ENCODE data around the gene CERKL.
A peak's percentile ranks its signal among the peaks of the same experiment; 100 is the strongest.

Gene CERKL

DNA sequence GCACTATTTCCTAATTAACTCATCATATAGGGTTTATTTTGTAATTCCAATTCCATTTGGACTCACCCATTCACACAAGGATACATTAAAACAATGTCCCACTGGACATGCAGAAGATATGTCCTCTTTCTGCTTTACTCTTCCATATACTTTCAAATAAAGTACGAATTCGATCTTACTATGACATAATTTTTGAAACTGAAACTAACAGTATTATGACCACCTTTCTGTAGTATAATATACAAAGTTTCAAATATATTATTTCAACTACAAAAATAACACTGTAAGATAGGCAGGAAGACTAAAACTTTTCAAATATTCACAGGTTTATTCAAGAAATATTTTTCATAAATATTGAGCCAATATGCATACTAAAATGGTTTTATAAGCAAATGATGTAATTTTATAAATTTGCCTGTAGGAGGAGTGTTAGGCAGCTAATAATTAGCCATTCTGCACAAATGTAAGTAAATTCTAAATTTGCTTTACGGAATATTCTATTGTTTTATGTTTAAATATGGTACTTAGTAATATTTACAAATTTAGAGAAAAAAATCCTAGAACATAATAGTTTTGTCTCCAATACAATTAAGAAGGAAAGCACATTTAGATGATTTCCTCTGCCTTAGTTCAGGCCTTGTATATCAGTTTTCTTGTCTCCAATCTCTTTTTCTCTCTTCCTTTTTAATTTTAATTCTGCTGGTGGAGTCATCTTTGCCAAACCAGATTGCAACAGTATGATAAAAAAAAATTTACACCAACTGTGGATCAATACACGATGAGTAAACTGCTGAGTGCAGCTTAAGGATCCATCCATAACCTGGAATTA lies 85.9 kb downstream of the CERKL start:
- TF ChIP-seq, protein P1, sequence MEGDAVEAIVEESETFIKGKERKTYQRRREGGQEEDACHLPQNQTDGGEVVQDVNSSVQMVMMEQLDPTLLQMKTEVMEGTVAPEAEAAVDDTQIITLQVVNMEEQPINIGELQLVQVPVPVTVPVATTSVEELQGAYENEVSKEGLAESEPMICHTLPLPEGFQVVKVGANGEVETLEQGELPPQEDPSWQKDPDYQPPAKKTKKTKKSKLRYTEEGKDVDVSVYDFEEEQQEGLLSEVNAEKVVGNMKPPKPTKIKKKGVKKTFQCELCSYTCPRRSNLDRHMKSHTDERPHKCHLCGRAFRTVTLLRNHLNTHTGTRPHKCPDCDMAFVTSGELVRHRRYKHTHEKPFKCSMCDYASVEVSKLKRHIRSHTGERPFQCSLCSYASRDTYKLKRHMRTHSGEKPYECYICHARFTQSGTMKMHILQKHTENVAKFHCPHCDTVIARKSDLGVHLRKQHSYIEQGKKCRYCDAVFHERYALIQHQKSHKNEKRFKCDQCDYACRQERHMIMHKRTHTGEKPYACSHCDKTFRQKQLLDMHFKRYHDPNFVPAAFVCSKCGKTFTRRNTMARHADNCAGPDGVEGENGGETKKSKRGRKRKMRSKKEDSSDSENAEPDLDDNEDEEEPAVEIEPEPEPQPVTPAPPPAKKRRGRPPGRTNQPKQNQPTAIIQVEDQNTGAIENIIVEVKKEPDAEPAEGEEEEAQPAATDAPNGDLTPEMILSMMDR (IDR thresholded peaks at IDR 0.05; ENCODE audit: low read length, missing control alignments), result peak; percentile 38
- DNase-seq (ENCODE audit: low read depth), result peak; percentile 21
- no peak overlapping the region for H3K4me3 ChIP-seq (replicated peaks; ENCODE audit: low read depth, low read length)

DNA sequence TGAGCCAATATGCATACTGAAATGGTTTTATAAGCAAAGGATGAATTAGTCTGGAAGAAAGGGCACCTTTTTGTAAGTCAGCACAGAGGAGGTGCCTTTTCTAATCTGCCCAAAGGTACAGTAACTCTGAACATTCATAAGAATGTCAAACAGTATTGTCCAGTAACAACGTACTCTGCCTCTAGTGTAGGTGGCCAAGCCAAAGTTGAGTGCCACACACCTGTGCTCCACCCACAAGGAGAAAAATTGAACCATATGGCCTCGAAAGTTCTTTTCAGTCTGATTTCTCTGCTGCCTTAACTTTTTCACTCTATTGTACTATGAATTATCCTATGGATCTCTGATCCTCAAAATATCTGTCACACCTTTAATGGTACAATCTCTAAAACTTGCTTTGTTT lies 86.8 kb downstream of the CERKL start:
- DNase-seq (ENCODE audit: low read depth), result no peak
- no peak overlapping the region for H3K4me3 ChIP-seq (replicated peaks; ENCODE audit: low read depth, low read length)
- TF ChIP-seq, protein P1 (IDR thresholded peaks at IDR 0.05; ENCODE audit: low read length, missing control alignments), result no peak

DNA sequence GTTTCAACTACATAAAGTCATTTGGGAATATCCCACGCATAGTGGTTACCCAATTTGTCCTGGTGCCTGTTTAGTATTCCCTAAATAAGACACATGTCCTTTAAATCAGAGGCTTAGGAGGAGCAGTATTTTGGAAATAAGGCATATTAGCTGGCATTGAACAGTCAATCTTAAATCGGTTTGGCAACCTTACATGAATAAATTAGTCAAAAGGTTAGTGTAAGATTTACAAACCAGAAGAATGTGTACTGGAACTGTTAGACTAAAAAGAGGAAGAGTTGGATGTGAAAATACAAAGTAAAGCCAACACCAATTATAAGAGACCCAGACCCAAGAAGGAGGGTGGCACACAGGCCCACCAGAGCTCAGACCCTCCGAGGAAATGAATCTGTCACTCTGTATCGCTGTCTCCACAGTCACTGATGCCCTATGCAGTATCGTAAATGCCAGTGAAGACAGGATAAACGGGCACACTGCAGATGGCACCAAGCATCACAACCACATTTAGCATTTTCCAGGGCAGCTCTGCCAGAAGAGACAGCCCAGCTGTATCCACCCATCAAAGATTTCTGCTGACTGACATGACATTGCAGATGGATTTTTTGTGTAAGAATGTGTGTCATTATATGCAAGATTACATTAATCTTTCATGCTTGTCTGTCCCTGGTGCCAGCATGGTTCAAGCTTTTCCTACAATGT lies 90.4 kb downstream of the CERKL start:
- TF ChIP-seq, protein P1 (IDR thresholded peaks at IDR 0.05; ENCODE audit: low read length, missing control alignments), result no peak
- DNase-seq (ENCODE audit: low read depth), result no peak
- H3K4me3 ChIP-seq (replicated peaks; ENCODE audit: low read depth, low read length), result no peak overlapping the region

DNA sequence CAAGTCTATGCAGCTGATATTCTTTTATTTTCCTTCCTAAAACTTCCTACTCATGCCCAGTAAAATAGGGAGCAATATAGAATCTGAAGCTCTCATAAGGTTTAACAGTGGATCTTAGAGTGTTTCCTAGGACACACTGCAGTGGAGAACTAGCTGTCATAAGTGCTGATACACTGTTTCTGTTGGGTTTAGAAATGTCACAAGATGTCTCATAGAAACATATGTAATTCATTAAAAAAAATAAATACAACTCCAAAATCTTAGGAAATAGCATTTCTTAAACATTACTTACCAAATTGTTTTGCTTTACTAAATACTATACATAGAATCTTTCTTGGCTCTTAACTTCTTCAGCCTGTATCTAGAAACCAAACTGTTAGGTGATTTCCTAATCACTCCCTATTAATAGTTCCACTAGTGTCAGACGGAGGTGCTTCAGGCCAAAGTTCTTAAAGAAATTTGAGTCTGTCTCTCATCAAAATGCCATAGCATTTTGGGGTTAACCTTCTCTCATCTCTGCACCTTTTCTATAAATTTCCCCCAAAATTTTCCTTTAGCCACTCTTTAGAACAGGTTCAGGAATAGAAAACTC lies 93.7 kb downstream of the CERKL start:
- TF ChIP-seq, protein P1 (IDR thresholded peaks at IDR 0.05; ENCODE audit: low read length, missing control alignments), result no peak
- DNase-seq (ENCODE audit: low read depth), result no peak
- H3K4me3 ChIP-seq (replicated peaks; ENCODE audit: low read depth, low read length), result no peak overlapping the region

DNA sequence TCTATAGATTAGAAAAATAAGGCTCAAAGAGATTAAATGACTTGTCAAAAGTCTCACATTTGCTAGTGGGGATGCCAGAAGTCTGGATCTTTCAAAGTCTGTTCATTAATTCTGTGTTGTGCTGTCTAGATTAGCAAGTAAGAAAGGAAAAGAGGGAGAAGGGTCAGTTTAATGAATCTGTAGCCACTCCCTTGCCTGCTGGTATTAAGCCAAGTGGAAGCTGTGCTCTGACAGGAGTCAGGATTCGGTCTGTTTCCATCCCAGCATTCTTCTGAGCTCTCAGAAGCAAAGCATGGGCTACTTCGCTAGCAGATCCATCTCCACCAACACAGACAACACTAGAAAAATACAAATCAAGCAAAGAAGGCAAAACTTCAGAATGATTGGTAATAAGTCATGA lies 98.5 kb downstream of the CERKL start:
- TF ChIP-seq, protein P1 (IDR thresholded peaks at IDR 0.05; ENCODE audit: low read length, missing control alignments), result no peak
- DNase-seq (ENCODE audit: low read depth), result no peak
- H3K4me3 ChIP-seq (replicated peaks; ENCODE audit: low read depth, low read length), result no peak overlapping the region

DNA sequence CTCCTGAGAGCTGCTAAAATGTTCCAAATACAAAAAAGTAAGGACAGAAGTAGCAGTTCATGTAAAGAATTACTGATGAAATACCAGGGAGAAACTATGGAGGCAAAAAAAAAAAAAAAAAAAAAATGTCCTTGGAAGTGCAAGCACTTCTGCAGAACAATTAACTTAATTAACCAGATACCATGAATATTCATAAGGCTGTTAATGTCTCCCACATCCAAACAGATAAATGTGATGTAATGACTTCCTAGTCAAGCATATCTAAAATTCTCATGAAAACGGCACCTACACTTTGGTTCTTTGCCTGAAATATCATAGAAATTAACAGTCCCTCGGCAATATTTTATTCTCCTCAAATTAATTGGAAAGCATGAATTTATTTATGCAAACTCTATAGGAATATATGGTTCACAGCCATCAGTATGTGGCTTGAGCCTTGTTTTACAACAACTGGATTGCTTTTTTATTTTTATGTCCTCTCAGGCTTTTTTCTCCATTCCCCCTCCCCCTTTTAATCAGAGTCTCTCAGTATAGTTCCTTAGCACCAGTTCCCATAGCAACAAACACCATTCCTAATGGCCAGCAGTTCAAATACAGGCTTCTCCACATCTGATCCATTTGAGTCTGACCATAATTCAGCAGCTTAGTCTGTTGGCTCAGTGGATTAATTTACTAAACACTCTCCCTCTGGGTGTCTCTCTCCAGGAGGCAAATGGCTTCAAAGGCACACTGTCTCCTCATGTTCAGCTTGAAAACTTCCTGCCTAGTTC lies 102.7 kb downstream of the CERKL start:
- DNase-seq (ENCODE audit: low read depth), result no peak
- TF ChIP-seq, protein P1 (IDR thresholded peaks at IDR 0.05; ENCODE audit: low read length, missing control alignments), result no peak
- no peak overlapping the region for H3K4me3 ChIP-seq (replicated peaks; ENCODE audit: low read depth, low read length)
